GM23338 (cell line): ENCODE measurements around the gene FUT7. TPM values are rescaled to one million over a fixed set of nuclear protein-coding genes. Genes with fewer than 3 reads are reported as not detected.
A peak's percentile ranks its signal among the peaks of the same experiment; 100 is the strongest.

Experiments
- ATAC-seq: fragments of 200-7000 bp; cut with Tn5 transposase; 3 replicates; pipeline ENCODE4 v1.9.1; 2020
- DNase-seq: peaks from one replicate; pipeline ENCODE4 v3.0.0-alpha.2; 2015; ENCODE audit warnings: low spot score
- H2AFZ ChIP-seq: fragments of 200-600 bp; sonication (generic); 2 replicates; pipeline ENCODE4 v1.8.0; 2016; ENCODE audit warnings: antibody characterized with exemption, mild to moderate bottlenecking, moderate library complexity
- H3F3A ChIP-seq: fragments of 200-600 bp; sonication (generic); replicated peaks from 2 replicates; pipeline ENCODE4 v1.8.0; 2017; ENCODE audit warnings: antibody characterized with exemption, mixed run types, low read depth
- H3K27ac ChIP-seq: fragments of 200-600 bp; sonication (generic); 2 replicates; pipeline ENCODE4 v1.6.1; 2016; ENCODE audit warnings: low read depth
- H3K27me3 ChIP-seq: fragments of 200-600 bp; sonication (generic); 2 replicates; pipeline ENCODE4 v1.8.0; 2016; ENCODE audit warnings: mild to moderate bottlenecking, mixed run types, moderate library complexity; ENCODE audit not compliant: insufficient read depth
- H3K36me3 ChIP-seq: fragments of 200-600 bp; sonication (generic); 2 replicates; pipeline ENCODE4 v1.8.0; 2016; ENCODE audit warnings: mild to moderate bottlenecking; ENCODE audit not compliant: insufficient read depth
- H3K4me1 ChIP-seq: fragments of 200-600 bp; sonication (generic); 2 replicates; pipeline ENCODE4 v1.8.0; 2016; ENCODE audit warnings: mild to moderate bottlenecking, moderate library complexity; ENCODE audit not compliant: insufficient read depth
- H3K4me2 ChIP-seq: fragments of 200-600 bp; sonication (generic); 2 replicates; pipeline ENCODE4 v1.7.1; 2017; ENCODE audit warnings: mixed run types
- H3K4me3 ChIP-seq: fragments of 200-600 bp; sonication (generic); 2 replicates; pipeline ENCODE4 v1.6.1; 2016; ENCODE audit warnings: mixed run types
- H3K79me2 ChIP-seq: fragments of 200-600 bp; sonication (generic); replicated peaks from 2 replicates; pipeline ENCODE4 v1.8.0; 2017; ENCODE audit warnings: mild to moderate bottlenecking; ENCODE audit not compliant: insufficient read depth
- H3K9me2 ChIP-seq: fragments of 200-600 bp; sonication (generic); 2 replicates; pipeline ENCODE4 v1.8.0; 2017; ENCODE audit not compliant: insufficient read depth
- H4K20me1 ChIP-seq: fragments of 200-600 bp; sonication (generic); replicated peaks from 2 replicates; pipeline ENCODE4 v1.8.0; 2017; ENCODE audit warnings: mild to moderate bottlenecking; ENCODE audit not compliant: insufficient read depth
- H3K27ac Mint-ChIP-seq: 2 replicates; pipeline ENCODE4 v1.8.0; 2020; ENCODE audit warnings: inconsistent platforms, mild to moderate bottlenecking, moderate library complexity, mixed read lengths
- H3K27me3 Mint-ChIP-seq: 3 replicates; pipeline ENCODE4 v1.8.0; 2022; ENCODE audit warnings: low read depth, mild to moderate bottlenecking, moderate library complexity, mixed read lengths, inconsistent platforms; ENCODE audit not compliant: insufficient read depth, poor library complexity
- H3K36me3 Mint-ChIP-seq: 3 replicates; pipeline ENCODE4 v1.8.0; 2021; ENCODE audit warnings: low read depth, mild to moderate bottlenecking, inconsistent platforms, moderate library complexity, mixed read lengths
- H3K4me1 Mint-ChIP-seq: 3 replicates; pipeline ENCODE4 v1.8.0; 2020; ENCODE audit warnings: mild to moderate bottlenecking, inconsistent platforms, mixed read lengths
- H3K4me3 Mint-ChIP-seq: 3 replicates; pipeline ENCODE4 v1.8.0; 2021; ENCODE audit warnings: moderate library complexity, mild to moderate bottlenecking, inconsistent platforms, mixed read lengths
- H3K9me3 Mint-ChIP-seq: 3 replicates; pipeline ENCODE4 v1.8.0; 2020; ENCODE audit warnings: moderate library complexity, mild to moderate bottlenecking, inconsistent platforms, mixed read lengths
- CREB1 ChIP-seq: fragments of 250-450 bp; sonication (Bioruptor Pico); IDR thresholded peaks from 2 replicates; pipeline ENCODE4 v1.5.0; 2020; ENCODE audit warnings: low read depth, mild to moderate bottlenecking, moderate library complexity
- EZH2 ChIP-seq: fragments of 200-600 bp; sonication (generic); IDR thresholded peaks from one replicate; pipeline ENCODE4 v1.8.0; 2017; ENCODE audit warnings: antibody characterized with exemption, mild to moderate bottlenecking, low read depth; ENCODE audit not compliant: unreplicated experiment
- JUNB ChIP-seq: IDR thresholded peaks from one replicate; pipeline ENCODE4 v1.6.1; 2016; ENCODE audit warnings: antibody characterized with exemption; ENCODE audit not compliant: unreplicated experiment
- polyA plus RNA-seq: library from polyadenylated mRNA; unstranded; fragments of >200 nt; fragmentation: Nextera tagmentation; extraction: Ambion mirVana; gene quantifications from 2 replicates; pipeline ENCODE4 v1.2.1, GENCODE V29; 2016
- total RNA-seq: library from RNA; depleted of rRNA; stranded (reverse); fragments of >200 nt; shearing (Covaris generic); gene quantifications from 2 replicates; pipeline ENCODE4 v1.2.3, GENCODE V29; 2014
- TF ChIP-seq, protein P1 (sequence below), 2 experiments: fragments of 200-600 bp in 1 of 2; sonication (generic) in 1 of 2; conservative IDR thresholded peaks; 2 replicates each; pipeline versions ENCODE4 v1.5.1 to v1.6.1; 2016 to 2017; ENCODE audit warnings: antibody characterized with exemption in 2 of 2, low read depth in 2 of 2, mild to moderate bottlenecking in 2 of 2, moderate library complexity in 1 of 2

The FUT7 gene
- total and polyA plus RNA-seq, 2 experiments from 2014 or later: not detected

DNA sequence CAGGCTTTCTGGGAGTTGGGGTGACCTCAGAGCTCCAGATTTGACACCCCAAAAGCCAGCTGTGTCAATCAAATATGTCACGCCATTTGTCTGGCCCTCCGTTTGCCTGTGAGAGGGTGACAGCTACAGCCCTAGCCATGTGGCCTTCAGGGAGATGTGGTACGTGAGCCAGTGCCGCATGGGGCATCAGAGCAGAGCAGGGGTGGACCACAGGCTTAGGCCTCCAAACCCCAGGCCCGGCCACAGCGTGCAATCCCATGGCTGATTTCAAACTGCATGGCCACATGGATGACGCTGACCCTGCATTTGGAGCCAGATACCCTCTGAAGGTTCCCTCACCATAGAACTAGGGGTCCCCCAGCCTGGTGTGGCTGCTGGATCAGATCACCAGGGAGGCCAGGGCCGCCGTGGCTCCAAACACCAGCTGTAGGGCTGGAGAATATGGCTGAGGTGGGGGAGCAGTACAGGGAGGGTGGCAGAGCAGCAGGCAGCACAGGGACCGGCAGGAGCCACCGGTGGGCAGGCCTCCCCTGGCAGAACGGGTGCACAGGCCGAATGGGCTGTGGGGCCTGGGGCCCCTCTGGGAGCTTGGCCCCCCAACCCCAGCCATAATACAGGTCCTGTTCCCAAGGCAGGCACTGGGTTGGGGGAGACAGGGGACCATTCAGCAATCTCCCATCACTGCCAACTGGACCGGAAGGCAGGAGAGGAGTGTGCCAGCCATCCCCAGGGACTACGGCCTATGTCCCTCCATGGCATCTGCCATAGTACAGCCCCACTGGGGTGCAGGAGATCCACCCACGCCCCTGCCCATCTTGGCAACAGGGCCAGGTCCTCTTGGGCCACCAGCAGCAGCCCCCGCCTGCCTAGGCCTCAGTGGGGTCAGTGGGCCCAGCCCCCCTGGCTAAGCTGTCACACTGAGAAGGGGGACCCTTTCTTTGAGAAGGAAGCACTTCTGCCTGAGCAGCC lies 36.9 kb upstream of the FUT7 start:
- H3K4me1 ChIP-seq: peaks cover 18% of the 10 kb centered on the region; the same call in 1 of the 2 replicates
- no peak for ATAC-seq
- no peaks in the 10 kb centered on the region; the same call in 1 of the 2 replicates for H3K36me3 ChIP-seq
- H3K79me2 ChIP-seq: peaks cover 10% of the 10 kb centered on the region; the same call in 1 of the 2 replicates
- H3K9me3 Mint-ChIP-seq: no peaks in the 10 kb centered on the region; the same call in 2 of the 3 replicates
- H3K4me3 Mint-ChIP-seq: peak overlapping the region; percentile 66
- H3K4me3 ChIP-seq: peak overlapping the region; percentile 71
- H3F3A ChIP-seq: peaks cover 15% of the 10 kb centered on the region; the same call in 1 of the 2 replicates
- no peaks in the 10 kb centered on the region; the same call in 1 of the 3 replicates for H3K36me3 Mint-ChIP-seq
- peaks cover 11% of the 10 kb centered on the region; the same call in 1 of the 2 replicates for H4K20me1 ChIP-seq
- no peak overlapping the region for H3K27ac ChIP-seq
- H3K27me3 ChIP-seq: 0 out of 2 replicates have a peak, but pooled peaks cover 8% of the 10 kb centered on the region
- H3K27me3 Mint-ChIP-seq: peaks cover 10% of the 10 kb centered on the region
- H3K4me1 Mint-ChIP-seq: peaks cover 19% of the 10 kb centered on the region
- TF ChIP-seq EZH2: no peak
- no peak for DNase-seq
- H3K27ac Mint-ChIP-seq: no peak overlapping the region
- H3K4me2 ChIP-seq: peak overlapping the region; percentile 85
- H3K9me2 ChIP-seq: no peaks in the 10 kb centered on the region
- H2AFZ ChIP-seq: no peak overlapping the region

DNA sequence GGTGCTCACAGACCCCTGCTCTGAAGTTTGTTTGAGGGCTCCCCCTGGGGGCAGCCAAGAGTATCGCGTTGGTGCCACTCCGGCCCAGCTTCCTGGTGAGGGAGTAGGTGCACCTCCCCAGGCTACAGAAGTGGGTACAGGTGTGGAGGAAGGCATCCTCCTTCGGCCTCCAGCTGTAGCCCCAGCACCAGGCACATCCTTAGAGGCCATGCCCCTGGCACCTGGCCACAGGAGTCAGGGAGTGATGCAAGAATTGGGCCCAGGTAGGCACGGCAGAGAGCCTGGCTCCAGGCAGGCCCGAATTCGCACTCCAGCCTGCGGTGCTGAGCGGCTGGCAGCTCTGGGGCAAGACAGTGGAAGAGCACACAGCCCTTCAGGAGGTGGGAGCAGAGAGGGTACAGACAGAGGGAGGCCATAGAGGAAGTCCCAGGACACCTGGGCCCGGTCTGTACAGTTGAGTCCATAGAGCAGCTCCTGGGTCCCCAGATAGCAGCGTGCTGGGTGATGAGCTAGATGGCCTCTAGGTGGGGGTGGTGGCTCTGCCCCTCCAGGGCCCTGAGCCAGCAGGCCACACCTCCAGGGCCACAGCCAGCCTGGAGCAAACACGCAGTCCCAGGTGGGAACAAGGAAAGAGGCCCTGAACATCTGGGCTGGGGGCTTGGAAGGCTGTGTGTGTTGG lies 36.1 kb upstream of the FUT7 start:
- Histone ChIP-seq H4K20me1 (peaks cover 11% of the 10 kb centered on the region; the same call in 1 of the 2 replicates), H3K79me2 (peaks cover 10% of the 10 kb centered on the region; the same call in 1 of the 2 replicates), H3F3A (peaks cover 13% of the 10 kb centered on the region; the same call in 1 of the 2 replicates), H3K27ac (no peak overlapping the region), H3K36me3 (no peaks in the 10 kb centered on the region; the same call in 1 of the 2 replicates), H2AFZ (no peak overlapping the region), H3K4me1 (peaks cover 18% of the 10 kb centered on the region; the same call in 1 of the 2 replicates), H3K27me3 (0 out of 2 replicates have a peak, but pooled peaks cover 8% of the 10 kb centered on the region), H3K4me2 (peak overlapping the region; percentile 85; the same call in 1 of the 2 replicates), H3K9me2 (no peaks in the 10 kb centered on the region), H3K4me3 (peak overlapping the region; percentile 71; the same call in 1 of the 2 replicates)
- Mint-ChIP-seq H3K36me3 (no peaks in the 10 kb centered on the region; the same call in 1 of the 3 replicates), H3K4me3 (peak overlapping the region; percentile 53), H3K27ac (0 out of 2 replicates have a peak overlapping the region, but pooled peaks have one; percentile 43), H3K9me3 (no peaks in the 10 kb centered on the region; the same call in 2 of the 3 replicates), H3K4me1 (peaks cover 19% of the 10 kb centered on the region), H3K27me3 (peaks cover 8% of the 10 kb centered on the region)
- DNase-seq (peak; percentile 90), ATAC-seq (peak; percentile 64)
- TF ChIP-seq JUNB (no peak), CREB1 (CRISPR knock-in tag) (0 out of 2 replicates have a peak, but pooled peaks have one; percentile 22), EZH2 (no peak)
- TF ChIP-seq, protein P1, sequence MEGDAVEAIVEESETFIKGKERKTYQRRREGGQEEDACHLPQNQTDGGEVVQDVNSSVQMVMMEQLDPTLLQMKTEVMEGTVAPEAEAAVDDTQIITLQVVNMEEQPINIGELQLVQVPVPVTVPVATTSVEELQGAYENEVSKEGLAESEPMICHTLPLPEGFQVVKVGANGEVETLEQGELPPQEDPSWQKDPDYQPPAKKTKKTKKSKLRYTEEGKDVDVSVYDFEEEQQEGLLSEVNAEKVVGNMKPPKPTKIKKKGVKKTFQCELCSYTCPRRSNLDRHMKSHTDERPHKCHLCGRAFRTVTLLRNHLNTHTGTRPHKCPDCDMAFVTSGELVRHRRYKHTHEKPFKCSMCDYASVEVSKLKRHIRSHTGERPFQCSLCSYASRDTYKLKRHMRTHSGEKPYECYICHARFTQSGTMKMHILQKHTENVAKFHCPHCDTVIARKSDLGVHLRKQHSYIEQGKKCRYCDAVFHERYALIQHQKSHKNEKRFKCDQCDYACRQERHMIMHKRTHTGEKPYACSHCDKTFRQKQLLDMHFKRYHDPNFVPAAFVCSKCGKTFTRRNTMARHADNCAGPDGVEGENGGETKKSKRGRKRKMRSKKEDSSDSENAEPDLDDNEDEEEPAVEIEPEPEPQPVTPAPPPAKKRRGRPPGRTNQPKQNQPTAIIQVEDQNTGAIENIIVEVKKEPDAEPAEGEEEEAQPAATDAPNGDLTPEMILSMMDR (conservative IDR thresholded peaks at IDR 0.05; ENCODE audit: low read depth in 2 of 2): peak; percentile 66 to 79
